Activated CD8-positive, alpha-beta memory T cell treated with anti-CD3 and anti-CD28 coated beads, Interleukin-2, amount 50 U/mL, for 4 hours (primary cell): Measurements from ENCODE around the gene TNPO2.
"Not testable (repeated sequence)": the region's sequence is repeated elsewhere in the genome, so short reads cannot be mapped to it uniquely, and the experiment has no call there.

ENCODE experiments used
- DNase-seq: peaks from one replicate; pipeline ENCODE4 v3.0.0-alpha.2; 2020

The TNPO2 gene

DNA sequence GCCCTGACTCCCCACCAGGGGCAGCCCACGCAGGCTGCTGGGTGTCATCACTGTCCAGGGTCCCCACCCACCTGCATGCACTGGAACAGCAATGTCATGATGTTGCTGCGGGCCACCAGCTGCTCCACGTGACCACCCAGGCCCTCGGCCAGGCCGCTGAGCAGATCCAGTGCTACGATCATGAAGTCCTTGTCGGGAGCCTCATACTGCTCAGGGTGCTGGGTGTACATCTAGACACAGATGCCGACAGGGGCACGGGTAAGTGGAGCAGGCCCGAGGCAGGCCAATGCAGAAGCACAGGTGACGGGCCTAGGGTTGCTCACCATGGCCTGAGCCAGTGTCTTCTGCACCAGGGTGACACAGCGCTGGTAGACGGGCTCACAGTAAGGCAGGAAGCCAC lies 18.6 kb downstream of the TNPO2 start:
- no peak for DNase-seq

DNA sequence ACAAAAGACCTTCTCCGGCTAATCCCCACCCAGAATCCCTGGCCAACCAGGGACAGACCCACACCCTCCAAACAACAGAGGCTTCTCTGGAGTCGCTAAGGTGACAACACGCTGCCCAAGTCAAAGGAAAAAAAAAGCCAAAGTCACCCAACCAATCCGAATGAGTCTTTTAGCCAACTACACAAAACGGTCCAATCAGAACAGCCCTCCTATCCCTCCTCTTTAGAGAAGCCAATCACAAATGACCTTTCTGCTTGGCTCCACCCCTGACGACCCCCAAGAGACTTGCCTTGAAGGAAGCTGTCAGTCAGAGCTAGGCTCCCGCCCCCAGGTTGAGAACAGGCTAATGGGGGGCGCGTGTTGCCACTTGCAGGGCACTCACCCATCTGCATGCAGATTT lies 20.7 kb downstream of the TNPO2 start:
- DNase-seq = no peak

- no peak for DNase-seq
These were observed 22.0 kb downstream of the TNPO2 start for GRCh38 chr19:12701596-12702282.

GRCh38 chr19:12698138-12698537 lies 25.6 kb downstream of the TNPO2 start:
- DNase-seq = no peak

GRCh38 chr19:12697425-12697824 lies 26.3 kb downstream of the TNPO2 start:
- not testable (repeated sequence) for DNase-seq

GRCh38 chr19:12696366-12697335 lies 27.1 kb downstream of the TNPO2 start, which contains the start of gene FBXW9:
TSS of gene FBXW9 (minus strand) at chr19:12696631. CDS start at chr19:12696581, 50 bp downstream.
- peak; percentile 99 for DNase-seq

GRCh38 chr19:12695997-12696365 lies 27.8 kb downstream of the TNPO2 start:
- no peak for DNase-seq

DNA sequence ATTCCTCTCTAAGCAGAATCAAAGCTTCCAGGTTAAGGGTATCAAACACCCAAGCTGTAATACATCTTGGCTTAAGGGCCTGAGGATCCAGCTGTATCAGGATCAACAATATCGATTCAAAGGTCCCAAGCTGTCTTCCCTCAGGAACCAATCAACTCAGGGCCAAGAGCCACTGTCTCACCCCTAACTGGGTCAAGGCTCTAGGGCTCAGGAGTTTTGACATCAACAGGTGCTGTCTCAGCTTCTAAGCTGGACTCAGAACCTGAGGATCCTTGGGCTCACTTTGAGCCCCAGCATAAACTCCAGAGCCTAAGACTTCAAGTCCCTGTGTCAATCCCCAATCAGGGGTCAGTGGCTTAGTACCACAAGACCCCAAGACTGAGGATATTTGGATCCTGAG lies 28.2 kb downstream of the TNPO2 start:
- DNase-seq = no peak

DNA sequence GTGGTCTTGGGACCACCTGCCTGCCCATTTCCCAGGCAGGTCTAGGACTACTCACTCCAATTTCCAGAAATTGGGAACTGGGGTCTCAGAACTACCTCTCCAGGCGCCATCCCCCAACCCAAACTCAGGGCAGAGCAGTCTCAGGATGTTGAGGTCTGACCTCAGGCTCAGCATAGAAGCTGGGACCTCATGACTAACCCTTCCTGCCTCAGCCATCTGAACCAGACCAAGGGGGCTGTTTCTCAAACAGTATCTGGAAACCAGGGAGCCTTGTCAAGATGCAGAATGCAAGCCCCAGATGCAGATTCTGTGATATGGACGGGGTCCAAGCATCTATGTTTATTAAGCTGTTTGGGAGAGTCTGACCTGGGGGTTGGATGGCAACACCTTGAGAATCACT lies 28.6 kb downstream of the TNPO2 start:
- DNase-seq = no peak

DNA sequence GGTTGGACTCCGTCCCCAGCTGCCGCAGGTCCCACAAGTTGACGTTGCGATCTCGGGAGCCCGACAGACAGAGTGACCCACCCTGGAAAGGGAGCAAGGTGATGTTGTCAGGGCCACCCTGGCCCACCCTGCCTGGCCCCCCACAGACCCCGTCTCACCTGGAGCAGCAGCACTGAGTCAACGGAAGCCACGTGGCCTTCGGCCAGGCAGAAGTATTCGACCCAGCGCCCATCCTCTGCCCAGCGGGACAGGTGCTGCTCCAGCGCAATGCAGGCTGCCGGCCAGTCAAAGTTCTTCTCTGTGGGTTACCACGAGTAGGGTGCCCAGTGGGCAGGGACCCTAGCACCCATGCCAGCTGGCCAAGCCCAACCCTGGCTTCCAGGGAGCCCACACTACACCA lies 29.1 kb downstream of the TNPO2 start:
- DNase-seq = no peak

GRCh38 chr19:12692960-12693359 lies 30.8 kb downstream of the TNPO2 start:
- no peak for DNase-seq

- DNase-seq = no peak
These were observed 34.0 kb downstream of the TNPO2 start for GRCh38 chr19:12689581-12690216.

- no peak for DNase-seq
These were observed 34.7 kb downstream of the TNPO2 start for GRCh38 chr19:12689012-12689411.

GRCh38 chr19:12687496-12688196 lies 36.1 kb downstream of the TNPO2 start, which contains the start of gene GNG14:
TSS of gene GNG14 (plus strand) at chr19:12687998. CDS start at chr19:12688049, 51 bp downstream.
- DNase-seq = no peak

DNA sequence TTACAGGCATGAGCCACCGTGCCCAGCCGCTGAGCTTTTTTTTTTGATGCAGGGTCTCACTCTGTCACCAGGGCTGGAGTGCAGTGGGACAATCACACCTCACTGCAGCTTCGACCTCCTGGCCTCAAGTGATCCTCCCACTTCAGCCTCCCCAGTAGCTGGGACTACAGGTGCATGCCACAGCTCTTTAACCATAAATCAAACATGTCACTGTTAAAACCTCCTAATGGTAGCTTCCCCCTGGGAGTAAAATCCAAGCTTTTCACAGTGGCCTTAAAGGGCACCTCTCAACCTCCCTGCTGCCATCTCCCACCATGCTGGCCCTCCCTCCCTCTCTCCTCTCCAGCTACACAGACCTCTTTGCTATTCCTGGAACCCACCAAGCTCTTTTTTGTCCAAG lies 37.9 kb downstream of the TNPO2 start:
- no peak for DNase-seq

- peak; percentile 83 for DNase-seq
These were observed 42.4 kb downstream of the TNPO2 start, which contains the start of gene DHPS for GRCh38 chr19:12681074-12681987. TSS of gene DHPS (minus strand) at chr19:12681880. CDS start at chr19:12681766, 114 bp downstream.

GRCh38 chr19:12680034-12680433 lies 43.7 kb downstream of the TNPO2 start:
- DNase-seq = no peak

GRCh38 chr19:12678039-12678438 lies 45.7 kb downstream of the TNPO2 start:
- not testable (repeated sequence) for DNase-seq

DNA sequence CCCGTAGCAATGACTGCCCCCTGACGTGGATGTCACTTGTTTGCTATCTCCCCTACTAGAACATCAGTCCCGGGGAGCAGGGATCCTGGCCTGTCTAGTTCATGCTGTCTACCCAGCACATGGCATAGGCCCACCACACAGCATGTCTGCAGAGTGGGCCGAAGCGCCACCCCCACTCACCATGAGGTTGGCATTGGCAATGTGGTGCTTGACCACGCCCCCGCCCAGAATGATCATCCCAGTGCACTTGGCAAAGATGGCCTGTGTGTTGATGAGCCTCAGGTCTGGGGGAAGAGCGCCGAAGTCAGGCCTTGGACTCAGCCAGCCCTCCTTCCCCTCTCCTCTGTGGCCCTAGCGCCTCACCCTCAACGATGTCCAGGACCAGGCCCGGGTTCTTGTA lies 46.8 kb downstream of the TNPO2 start:
- DNase-seq = no peak

- peak; percentile 87 for DNase-seq
These were observed 47.3 kb downstream of the TNPO2 start for GRCh38 chr19:12676384-12676792.

DNA sequence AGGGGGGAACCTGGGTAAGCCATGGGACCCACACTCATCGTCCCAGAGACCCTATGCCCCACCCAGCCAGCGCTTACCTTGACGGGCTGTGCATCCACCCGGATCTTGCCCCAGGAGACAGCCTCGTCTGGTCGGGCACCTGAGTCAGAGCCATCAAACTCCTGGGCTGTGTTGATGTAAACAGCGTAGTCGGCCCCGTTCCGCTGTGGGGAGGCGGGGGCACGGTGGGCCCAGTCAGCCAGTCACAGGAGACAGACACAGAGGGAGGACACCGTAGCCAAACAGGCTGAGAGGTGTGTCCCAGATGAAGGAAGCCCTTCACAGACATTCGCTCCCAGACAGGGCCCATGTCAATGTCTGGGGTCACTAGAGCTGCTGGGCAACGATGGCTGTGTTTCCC lies 47.8 kb downstream of the TNPO2 start:
- DNase-seq = no peak

GRCh38 chr19:12675399-12675798 lies 48.3 kb downstream of the TNPO2 start:
- DNase-seq = no peak
